Cardiac fibroblast (primary cell): ENCODE data around the gene GNAT2.

Experiments
- DNase-seq, 2 donors: peaks; one replicate each; pipeline versions ENCODE4 v3.0.0 to v3.0.0-alpha.2; 2010; ENCODE audit warnings: low read depth in 2 of 2
- H3K4me3 ChIP-seq, 2 donors: replicated peaks in 1 of 2; 1 replicate in 1 of 2; 2 replicates in 1 of 2; pipeline ENCODE4 v1.5.1; 2011; ENCODE audit warnings: low read depth in 2 of 2, low read length in 2 of 2, mild to moderate bottlenecking in 2 of 2, moderate library complexity in 1 of 2
- TF ChIP-seq, protein P1 (sequence below): IDR thresholded peaks from one replicate; pipeline ENCODE4 v1.5.1; 2011; ENCODE audit warnings: low read depth, mild to moderate bottlenecking, low read length, inconsistent platforms

The GNAT2 gene

GRCh38 chr1:109624201-109625010 is 5.0 kb upstream of the GNAT2 start:
- TF ChIP-seq, protein P1, sequence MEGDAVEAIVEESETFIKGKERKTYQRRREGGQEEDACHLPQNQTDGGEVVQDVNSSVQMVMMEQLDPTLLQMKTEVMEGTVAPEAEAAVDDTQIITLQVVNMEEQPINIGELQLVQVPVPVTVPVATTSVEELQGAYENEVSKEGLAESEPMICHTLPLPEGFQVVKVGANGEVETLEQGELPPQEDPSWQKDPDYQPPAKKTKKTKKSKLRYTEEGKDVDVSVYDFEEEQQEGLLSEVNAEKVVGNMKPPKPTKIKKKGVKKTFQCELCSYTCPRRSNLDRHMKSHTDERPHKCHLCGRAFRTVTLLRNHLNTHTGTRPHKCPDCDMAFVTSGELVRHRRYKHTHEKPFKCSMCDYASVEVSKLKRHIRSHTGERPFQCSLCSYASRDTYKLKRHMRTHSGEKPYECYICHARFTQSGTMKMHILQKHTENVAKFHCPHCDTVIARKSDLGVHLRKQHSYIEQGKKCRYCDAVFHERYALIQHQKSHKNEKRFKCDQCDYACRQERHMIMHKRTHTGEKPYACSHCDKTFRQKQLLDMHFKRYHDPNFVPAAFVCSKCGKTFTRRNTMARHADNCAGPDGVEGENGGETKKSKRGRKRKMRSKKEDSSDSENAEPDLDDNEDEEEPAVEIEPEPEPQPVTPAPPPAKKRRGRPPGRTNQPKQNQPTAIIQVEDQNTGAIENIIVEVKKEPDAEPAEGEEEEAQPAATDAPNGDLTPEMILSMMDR, result no peak
- peak in 1 of 2 donors; percentile 29 for DNase-seq
- H3K4me3 ChIP-seq, result peak overlapping the region in 1 of 2 donors; percentile 9

GRCh38 chr1:109623601-109624161 is 4.3 kb upstream of the GNAT2 start:
- TF ChIP-seq, protein P1, result no peak
- peak overlapping the region in 1 of 2 donors; percentile 9 for H3K4me3 ChIP-seq
- DNase-seq, result peak in 1 of 2 donors; percentile 39

DNA sequence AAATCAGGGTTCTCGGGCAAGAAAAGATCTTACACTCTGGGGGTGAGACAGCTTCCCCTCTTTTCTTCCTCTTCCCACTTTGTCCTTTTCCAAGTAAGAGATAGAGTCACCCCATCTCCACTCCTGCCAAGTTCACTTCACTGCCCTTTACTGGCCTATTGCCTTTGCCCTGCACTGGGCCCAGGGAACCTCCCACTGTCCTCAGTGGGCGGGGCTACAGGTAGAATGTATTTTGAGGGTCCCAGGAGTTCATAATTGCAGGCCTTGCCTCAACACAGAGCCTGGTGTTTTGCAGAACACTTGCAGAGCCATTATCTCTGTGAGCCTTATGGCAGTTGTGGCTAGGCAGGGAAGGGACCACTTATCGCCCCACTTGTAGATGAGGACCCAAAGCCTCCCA is 3.5 kb upstream of the GNAT2 start:
- no peak overlapping the region for H3K4me3 ChIP-seq
- TF ChIP-seq, protein P1, result no peak

GRCh38 chr1:109622137-109622892 is 2.9 kb upstream of the GNAT2 start:
- peak overlapping the region; percentile 73 to 89 for H3K4me3 ChIP-seq
- no peak for DNase-seq
- TF ChIP-seq, protein P1, result no peak

More for the DNA sequence above, 3.5 kb upstream of the GNAT2 start:
- no peak for DNase-seq

DNA sequence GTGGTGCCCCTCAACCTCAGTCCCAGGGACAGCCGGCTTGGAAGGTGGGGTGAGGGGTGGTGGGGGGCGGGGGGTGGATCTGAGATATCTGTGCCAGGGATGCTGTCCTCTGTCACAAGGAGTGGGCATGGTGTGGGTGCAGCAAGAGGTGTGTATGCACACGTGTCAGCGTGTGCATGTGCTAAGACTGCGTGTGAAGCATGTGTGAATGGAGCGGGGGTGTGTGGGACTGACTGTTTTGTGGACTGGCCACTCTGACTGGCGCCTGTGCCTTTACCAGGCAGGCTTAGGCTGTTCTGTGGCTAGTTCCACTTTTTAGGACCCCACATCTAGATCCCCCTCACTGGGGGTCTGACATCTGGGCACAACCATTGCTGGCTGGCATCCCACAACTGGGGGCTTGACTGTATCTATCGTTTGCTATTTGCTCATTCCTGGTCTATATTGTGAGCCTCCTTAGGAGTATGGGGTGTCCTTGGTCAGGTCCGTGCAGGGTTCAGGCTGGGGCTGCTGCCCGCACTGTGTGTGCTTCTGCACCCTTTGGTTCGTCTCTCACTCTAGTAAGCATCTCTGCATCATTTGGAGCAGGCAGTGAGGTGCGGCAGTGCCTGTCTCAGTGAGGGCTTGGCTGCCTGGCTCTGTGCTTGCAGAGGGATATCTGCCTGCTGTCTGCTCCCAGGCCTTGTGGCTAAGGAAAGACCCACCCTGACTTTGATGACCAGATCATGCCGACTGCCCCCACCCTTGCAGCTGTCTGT is 2.1 kb upstream of the GNAT2 start:
- peak overlapping the region; percentile 73 to 89 for H3K4me3 ChIP-seq
- TF ChIP-seq, protein P1, result no peak
- no peak for DNase-seq

DNA sequence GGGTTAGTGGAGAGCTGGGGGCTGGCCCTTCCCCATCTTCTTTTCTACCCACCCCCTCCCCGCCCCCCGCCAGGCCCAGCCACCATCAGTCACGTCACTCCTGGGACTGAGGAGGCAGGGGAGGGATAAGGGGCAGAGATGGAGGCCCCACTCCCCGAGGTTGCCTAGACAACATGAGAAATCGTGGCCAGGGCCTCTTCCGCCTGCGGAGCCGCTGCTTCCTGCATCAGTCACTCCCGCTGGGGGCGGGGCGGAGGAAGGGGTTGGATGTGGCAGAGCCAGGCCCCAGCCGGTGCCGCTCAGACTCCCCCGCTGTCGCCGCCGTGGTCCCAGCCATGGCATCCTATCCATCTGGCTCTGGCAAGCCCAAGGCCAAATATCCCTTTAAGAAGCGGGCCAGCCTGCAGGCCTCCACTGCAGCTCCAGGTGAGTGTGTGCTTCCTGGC is 1.4 kb upstream of the GNAT2 start:
- H3K4me3 ChIP-seq, result peak overlapping the region; percentile 73 to 89
- TF ChIP-seq, protein P1, result no peak
- peak; percentile 94 to 97 for DNase-seq
